Measurements from ENCODE around the gene HYAL3.

Gene HYAL3

DNA sequence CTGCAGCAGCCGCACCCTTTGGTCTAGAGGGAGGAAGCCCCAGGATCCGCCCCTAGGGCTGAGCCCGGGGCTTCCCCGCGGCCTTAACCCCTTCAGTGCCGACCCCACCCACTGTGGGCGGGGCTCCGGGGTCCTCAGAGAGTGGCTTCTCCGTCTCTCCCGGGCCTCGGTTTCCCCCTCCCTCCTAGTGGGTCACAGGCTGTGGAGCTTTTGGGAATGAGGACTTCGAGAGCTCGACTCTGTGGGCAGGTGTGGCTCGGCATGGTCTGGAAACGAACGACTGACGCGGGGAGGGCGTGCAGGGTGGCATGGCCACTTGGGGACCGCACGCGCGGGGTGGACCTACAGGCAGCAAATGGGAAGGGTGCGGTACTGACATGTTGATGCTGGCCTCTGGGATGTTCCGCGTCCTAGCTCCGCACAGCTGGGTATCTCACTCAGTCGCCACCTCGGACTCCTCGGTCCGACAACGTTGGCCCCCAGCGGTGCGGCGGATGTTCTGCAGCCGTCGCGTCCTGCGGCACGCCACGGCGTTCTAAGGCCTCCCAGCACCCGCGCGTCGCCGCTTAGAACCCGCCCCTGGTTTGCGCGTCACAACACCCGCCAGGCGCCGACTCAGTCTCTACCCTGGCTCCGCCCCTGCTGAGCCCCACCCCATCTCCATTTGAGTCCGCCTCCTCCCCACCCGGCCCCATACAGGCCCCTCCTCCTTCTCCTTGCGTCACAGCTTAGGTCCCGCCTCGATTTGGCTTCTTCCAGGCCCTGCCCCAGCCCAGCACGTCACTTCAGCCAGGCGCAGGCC lies at the start of gene HYAL3, which contains the start of gene NAA80:
Gene HYAL3, minus strand, starts transcription at position 570 of the 802 bp plus-strand sequence. CDS start 3,803 bp downstream, outside the sequence.
Gene NAA80, minus strand, starts transcription at position 570 of the 802 bp plus-strand sequence. CDS start 1,942 bp downstream, outside the sequence.
- DNase-seq = peak; percentile 99 to 100

DNA sequence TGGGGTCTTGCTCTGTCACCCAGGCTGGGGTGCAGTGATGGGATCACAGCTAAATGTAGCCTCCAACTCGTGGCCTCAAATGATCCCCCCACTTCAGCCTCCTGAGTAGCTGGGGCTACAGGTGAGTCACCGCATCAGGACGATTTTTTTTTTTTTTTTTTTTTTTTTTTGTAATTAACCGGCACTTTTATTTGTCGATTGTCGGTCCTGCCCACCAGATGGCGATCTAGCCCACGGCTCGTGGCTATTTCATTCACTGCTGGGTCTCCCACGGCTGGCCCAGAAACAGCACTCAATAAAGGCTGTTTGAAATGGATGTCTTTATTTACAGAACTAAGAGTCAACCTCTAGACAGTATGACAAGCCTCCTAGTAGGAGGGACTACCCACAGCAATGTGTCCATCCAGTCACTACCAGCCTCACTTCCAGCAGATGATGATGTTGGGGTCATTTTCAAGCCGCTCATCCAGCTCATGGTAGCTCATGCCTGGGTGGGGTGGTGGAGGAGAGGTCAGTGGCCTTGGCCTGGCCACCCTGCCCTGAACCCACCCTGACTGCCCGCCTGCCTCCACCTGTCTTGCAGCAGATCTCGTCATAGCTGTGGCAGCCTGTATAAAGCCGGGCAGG lies 48.1 kb upstream of the HYAL3 start:
- peak; percentile 70 to 86 for DNase-seq

DNA sequence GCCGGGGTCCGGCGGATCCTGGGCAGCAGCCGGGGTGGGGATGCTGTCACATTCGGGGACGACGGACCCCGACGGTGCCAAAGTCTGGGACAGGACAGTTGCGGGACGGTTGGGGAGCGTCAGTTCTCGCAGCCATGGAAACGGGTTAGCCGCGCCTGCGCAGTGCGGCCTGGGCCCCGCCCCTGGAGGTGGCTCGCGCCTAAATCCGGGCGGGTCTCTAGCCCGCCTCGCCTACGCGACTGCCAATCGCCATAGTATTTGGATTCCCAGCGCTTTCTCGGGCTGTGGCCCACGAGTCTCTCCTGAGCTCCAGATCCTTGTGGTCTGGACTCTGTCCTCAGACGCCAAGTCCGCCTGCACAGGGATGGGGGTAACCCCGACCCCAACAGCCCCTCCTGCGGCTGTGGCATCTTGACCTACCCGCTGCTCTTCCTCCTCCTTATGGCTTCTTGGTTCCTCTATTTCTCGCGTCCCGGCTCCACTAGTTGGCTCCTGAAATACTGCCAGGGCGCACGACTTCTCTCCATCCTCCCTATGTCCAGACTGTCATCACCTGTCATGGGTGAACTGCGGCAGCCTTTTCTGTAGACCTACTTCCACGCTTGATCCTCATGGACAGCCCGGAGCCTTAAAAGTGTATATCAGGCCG lies 46.5 kb upstream of the HYAL3 start, which contains the start of gene ZMYND10:
Gene ZMYND10, minus strand, starts transcription at position 147 of the 649 bp plus-strand sequence. CDS start 153 bp downstream, outside the sequence.
- no peak for DNase-seq

DNA sequence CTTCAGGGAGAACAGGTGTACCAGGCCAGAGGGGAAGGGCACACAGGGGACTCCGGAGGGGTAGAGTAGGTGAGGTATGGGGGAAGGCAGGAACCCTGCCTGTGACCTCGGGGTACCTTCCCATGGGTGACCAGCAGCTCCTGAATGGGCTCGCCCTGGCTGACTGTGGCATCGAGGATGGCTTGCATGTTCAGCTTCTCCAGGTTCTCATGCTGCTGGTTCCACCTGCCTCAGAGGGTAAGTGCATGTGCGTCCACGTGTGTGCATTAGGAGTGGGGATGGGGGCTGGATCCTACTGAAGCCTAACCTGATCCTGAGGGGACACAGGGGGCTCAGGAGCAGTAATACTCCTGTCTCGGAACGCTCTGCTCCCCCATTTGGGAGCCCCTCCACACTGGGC lies 45.8 kb upstream of the HYAL3 start:
- DNase-seq = no peak

- DNase-seq = no peak
These were observed 43.8 kb upstream of the HYAL3 start for GRCh38 chr3:50342813-50343633.

DNA sequence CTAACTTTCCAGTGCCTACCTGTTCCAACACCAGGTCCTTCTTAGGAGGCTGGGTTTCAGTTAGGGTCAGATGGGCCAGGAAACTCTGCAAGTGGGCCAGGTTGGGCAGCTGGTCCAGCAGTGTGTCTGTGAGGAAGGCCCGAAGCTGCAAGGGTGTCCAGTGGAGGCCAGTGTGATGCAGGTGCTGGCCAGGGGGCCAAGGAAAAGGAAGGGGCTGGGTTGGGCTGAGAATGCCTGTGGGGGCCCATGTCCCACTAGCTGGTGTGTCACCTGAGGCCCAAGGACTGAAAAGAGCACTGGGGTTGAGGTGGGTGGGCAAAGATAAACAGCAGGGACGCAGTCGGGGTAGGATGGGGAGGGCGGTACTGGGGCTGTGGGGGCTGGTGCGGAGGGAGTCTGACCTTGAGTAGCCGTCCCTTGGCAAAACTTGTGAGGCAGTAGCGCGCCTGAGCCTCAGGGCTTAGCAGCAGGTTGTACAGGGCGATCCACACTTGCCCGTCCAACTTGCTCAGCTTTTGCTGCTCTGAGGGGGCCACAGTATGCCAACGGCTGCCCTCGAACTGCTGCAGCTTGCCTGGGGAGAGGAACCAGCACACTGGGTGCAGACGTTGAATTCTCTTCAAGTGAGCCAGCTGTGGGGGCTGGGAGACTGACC lies 42.9 kb upstream of the HYAL3 start:
- no peak for DNase-seq

- DNase-seq = no peak
These were observed 42.3 kb upstream of the HYAL3 start for GRCh38 chr3:50341537-50341936.

DNA sequence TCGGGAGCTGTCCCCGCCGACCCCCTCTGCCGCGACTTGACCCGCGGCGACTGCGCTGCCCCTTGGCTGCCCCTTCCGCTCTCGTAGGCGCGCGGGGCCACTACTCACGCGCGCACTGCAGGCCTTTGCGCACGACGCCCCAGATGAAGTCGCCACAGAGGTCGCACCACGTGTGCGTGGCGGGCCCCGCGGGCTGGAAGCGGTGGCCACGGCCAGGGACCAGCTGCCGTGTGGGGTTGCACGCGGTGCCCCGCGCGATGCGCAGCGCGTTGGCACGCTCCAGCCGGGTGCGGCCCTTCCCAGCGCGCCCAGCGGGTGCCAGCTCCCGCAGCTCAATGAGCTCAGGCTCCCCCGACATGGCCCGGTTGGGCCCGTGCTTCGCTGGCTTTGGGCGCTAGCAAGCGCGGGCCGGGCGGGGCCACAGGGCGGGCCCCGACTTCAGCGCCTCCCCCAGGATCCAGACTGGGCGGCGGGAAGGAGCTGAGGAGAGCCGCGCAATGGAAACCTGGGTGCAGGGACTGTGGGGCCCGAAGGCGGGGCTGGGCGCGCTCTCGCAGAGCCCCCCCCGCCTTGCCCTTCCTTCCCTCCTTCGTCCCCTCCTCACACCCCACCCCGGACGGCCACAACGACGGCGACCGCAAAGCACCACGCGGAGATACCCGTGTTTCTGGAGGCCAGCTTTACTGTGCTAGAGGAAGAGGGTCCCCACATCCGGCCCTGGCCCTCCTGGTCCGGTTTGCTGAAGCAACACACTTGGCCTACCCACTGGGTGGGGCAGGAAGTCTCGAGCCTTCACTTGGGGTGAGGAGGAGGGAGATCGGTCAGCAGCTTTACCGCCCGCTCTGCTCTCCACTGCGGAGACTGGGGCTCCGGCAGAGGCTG lies 41.5 kb upstream of the HYAL3 start, which contains the start of gene RASSF1:
Gene RASSF1, minus strand, starts transcription at position 389 of the 882 bp plus-strand sequence. Its CDS starts 31 bp downstream, at position 358.
- peak; percentile 100 for DNase-seq

DNA sequence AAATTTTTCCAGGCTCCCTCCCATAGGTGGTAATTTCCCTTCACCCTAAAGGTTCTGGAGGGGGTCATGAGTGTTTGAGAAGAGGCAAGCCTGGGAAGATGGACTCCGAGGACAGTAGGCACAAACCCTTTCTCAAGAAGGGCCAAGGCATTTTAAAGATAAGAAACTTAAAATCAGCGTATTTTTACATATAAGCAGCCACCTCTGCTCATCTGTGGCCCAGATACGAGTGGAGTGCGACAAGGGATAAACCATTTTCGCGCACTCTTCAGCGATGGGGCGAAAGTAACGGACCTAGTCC lies 40.9 kb upstream of the HYAL3 start:
- no peak for DNase-seq

DNA sequence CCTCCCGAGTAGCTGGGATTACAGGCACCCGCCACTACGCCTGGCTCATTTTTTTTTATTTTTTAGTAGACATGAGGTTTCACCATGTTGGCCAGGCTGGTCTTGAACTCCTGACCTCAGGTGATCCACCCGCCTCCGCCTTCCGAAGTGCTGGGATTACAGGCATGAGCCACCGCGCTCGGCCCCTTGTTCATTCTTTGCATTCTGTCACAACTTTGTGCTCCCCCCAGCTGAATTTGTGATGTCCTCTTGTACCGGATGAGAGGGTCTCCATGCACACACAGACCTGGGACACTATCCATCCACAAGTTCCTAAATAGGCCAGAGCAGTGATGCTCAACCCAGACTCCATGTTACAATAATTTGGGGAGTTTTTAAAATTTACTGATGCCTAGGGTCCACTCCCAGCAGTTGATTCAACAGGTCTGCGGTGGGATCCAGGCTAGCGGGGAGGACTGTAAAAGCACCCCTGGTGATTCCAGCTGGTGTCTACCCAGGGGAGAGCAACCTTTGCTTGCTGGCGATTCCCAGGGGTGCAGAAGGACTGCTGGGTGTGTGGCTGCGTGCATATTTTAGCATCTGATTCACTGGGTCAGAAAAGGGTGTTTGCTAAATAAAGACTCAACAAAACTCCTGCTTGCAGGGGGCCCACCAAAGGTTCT lies 40.4 kb upstream of the HYAL3 start:
- no peak for DNase-seq

- peak; percentile 51 to 59 for DNase-seq
These were observed 39.8 kb upstream of the HYAL3 start for GRCh38 chr3:50338965-50339364.

GRCh38 chr3:50337175-50337861 lies 38.1 kb upstream of the HYAL3 start:
- peak; percentile 100 for DNase-seq

DNA sequence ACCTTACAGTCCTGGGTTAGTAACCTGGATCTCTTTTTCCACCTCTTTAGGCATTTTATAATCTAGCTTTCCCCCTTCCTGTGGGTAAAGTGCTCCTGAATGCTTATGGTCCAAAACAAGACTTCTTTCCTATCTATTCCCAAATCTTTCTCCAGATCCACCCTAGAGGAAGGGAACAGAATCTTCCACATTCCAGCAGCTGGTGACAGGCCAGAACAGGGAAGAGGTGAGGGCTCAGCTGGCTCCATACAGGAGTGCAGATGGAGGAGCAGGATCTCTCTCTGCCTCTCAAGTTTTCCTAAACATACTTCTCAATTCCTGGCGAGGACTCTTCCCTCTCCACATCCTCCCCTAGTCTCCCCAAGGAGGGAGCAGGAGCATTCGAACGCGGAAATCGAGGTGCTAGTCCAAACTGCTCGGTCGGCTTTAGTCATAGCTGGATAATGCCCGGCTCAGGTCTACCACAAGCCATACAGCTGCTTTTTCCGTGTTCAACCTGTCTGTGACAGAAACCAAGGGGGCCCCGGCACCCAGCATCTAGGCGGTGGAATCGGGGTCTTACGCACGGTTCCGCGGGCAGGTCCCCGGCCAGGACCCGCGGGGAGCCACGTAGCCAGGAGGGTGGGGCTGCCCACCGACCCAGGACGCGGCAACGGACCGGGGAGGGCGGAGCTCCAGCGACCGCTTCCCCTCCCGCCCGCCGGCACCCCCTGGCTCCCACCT lies 37.4 kb upstream of the HYAL3 start:
- no peak for DNase-seq

GRCh38 chr3:50334339-50335075 lies 35.3 kb upstream of the HYAL3 start:
- DNase-seq = no peak

GRCh38 chr3:50333744-50334328 lies 34.6 kb upstream of the HYAL3 start:
- no peak for DNase-seq

DNA sequence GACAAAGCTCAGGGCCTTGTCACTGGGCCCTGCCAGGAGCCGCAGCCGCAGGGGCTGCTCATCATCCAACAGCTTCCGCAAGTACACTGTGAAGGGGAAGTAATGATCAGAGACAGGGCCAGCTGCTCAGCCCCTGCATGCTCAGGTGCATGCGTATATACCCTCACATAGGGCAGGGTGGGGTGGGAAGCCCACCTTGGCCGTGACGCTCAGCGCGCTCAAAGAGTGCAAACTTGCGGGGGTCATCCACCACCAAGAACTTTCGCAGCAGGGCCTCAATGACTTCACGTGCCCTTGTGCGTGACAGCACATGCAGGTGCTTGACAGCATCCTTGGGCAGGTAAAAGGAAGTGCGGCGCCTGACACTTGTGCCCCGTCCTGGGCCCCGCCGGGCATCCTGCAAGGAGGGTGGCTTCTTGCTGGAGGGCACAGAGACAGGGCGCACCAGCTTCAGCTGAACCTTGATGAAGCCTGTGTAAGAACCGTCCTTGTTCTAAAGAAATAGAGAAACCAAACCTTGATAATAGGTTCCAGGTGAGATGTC lies 32.2 kb upstream of the HYAL3 start:
- no peak for DNase-seq

DNA sequence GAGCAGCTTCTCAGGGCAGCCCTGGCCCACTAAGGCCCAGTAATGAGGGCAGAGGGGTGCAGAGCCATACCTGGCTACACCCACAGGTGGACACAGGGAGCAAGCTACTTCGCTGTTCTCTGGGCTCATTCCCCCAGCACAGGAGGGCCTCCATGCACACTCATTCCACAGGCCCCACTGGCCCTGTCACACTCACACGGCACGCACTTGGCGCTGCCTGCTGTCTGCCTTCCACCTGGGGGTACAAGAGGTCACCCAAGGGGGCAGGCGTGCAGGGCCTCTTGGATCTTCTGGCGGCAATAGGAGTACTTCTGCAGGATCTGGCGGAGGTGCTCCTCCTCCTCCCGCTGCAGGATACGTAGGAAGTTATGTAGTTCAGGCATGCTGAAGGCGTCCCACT lies 31.1 kb upstream of the HYAL3 start:
- DNase-seq = no peak
